ENCODE results near the gene PHTF1.

PHTF1 gene

GRCh38 chr1:113674591-113674990 is 84.7 kb downstream of the PHTF1 start:
- no peak for TF ChIP-seq CTCF (IDR thresholded peaks at IDR 0.05; ENCODE audit: control insufficient read depth, insufficient read depth, low read depth, low read length, missing control alignments)
- no peak overlapping the region for H3K4me3 ChIP-seq (ENCODE audit: control insufficient read depth, low read depth, low read length)
- no peak for DNase-seq (ENCODE audit: low read depth)

- no peak for DNase-seq (ENCODE audit: low read depth)
- no peak for TF ChIP-seq CTCF (IDR thresholded peaks at IDR 0.05; ENCODE audit: control insufficient read depth, insufficient read depth, low read depth, low read length, missing control alignments)
These were observed 86.8 kb downstream of the PHTF1 start for GRCh38 chr1:113672491-113672890.

GRCh38 chr1:113670650-113671049 is 88.6 kb downstream of the PHTF1 start:
- no peak overlapping the region for H3K4me3 ChIP-seq (ENCODE audit: control insufficient read depth, low read depth, low read length)
- DNase-seq (ENCODE audit: low read depth), result no peak
- no peak for TF ChIP-seq CTCF (IDR thresholded peaks at IDR 0.05; ENCODE audit: control insufficient read depth, insufficient read depth, low read depth, low read length, missing control alignments)

More at GRCh38 chr1:113672491-113672890, 86.8 kb downstream of the PHTF1 start:
- no peak overlapping the region for H3K4me3 ChIP-seq (ENCODE audit: control insufficient read depth, low read depth, low read length)

GRCh38 chr1:113669988-113670387 is 89.3 kb downstream of the PHTF1 start:
- no peak for TF ChIP-seq CTCF (IDR thresholded peaks at IDR 0.05; ENCODE audit: control insufficient read depth, insufficient read depth, low read depth, low read length, missing control alignments)
- DNase-seq (ENCODE audit: low read depth), result no peak
- H3K4me3 ChIP-seq (ENCODE audit: control insufficient read depth, low read depth, low read length), result no peak overlapping the region

- no peak for TF ChIP-seq CTCF (IDR thresholded peaks at IDR 0.05; ENCODE audit: control insufficient read depth, insufficient read depth, low read depth, low read length, missing control alignments)
- DNase-seq (ENCODE audit: low read depth), result no peak
- no peak overlapping the region for H3K4me3 ChIP-seq (ENCODE audit: control insufficient read depth, low read depth, low read length)
These were observed 93.2 kb downstream of the PHTF1 start for GRCh38 chr1:113666126-113666525.

GRCh38 chr1:113665071-113665470 is 94.2 kb downstream of the PHTF1 start:
- no peak for DNase-seq (ENCODE audit: low read depth)
- TF ChIP-seq CTCF (IDR thresholded peaks at IDR 0.05; ENCODE audit: control insufficient read depth, insufficient read depth, low read depth, low read length, missing control alignments), result no peak
- H3K4me3 ChIP-seq (ENCODE audit: control insufficient read depth, low read depth, low read length), result no peak overlapping the region
